GM23338 (cell line): ENCODE data around the gene SLC35D1. TPM values are rescaled to one million over a fixed set of nuclear protein-coding genes. Genes with fewer than 3 reads are reported as not detected.
"Not testable (repeated sequence)": the region's sequence is repeated elsewhere in the genome, so short reads cannot be mapped to it uniquely, and the experiment has no call there.

Source experiments
- ATAC-seq: fragments of 200-7000 bp; cut with Tn5 transposase; 3 replicates; pipeline ENCODE4 v1.9.1; 2020
- DNase-seq: peaks from one replicate; pipeline ENCODE4 v3.0.0-alpha.2; 2015; ENCODE audit warnings: low spot score
- H2AFZ ChIP-seq: fragments of 200-600 bp; sonication (generic); 2 replicates; pipeline ENCODE4 v1.8.0; 2016; ENCODE audit warnings: antibody characterized with exemption, mild to moderate bottlenecking, moderate library complexity
- H3F3A ChIP-seq: fragments of 200-600 bp; sonication (generic); replicated peaks from 2 replicates; pipeline ENCODE4 v1.8.0; 2017; ENCODE audit warnings: antibody characterized with exemption, mixed run types, low read depth
- H3K27ac ChIP-seq: fragments of 200-600 bp; sonication (generic); 2 replicates; pipeline ENCODE4 v1.6.1; 2016; ENCODE audit warnings: low read depth
- H3K27me3 ChIP-seq: fragments of 200-600 bp; sonication (generic); 2 replicates; pipeline ENCODE4 v1.8.0; 2016; ENCODE audit warnings: mild to moderate bottlenecking, mixed run types, moderate library complexity; ENCODE audit not compliant: insufficient read depth
- H3K36me3 ChIP-seq: fragments of 200-600 bp; sonication (generic); 2 replicates; pipeline ENCODE4 v1.8.0; 2016; ENCODE audit warnings: mild to moderate bottlenecking; ENCODE audit not compliant: insufficient read depth
- H3K4me1 ChIP-seq: fragments of 200-600 bp; sonication (generic); 2 replicates; pipeline ENCODE4 v1.8.0; 2016; ENCODE audit warnings: mild to moderate bottlenecking, moderate library complexity; ENCODE audit not compliant: insufficient read depth
- H3K4me2 ChIP-seq: fragments of 200-600 bp; sonication (generic); 2 replicates; pipeline ENCODE4 v1.7.1; 2017; ENCODE audit warnings: mixed run types
- H3K4me3 ChIP-seq: fragments of 200-600 bp; sonication (generic); 2 replicates; pipeline ENCODE4 v1.6.1; 2016; ENCODE audit warnings: mixed run types
- H3K79me2 ChIP-seq: fragments of 200-600 bp; sonication (generic); replicated peaks from 2 replicates; pipeline ENCODE4 v1.8.0; 2017; ENCODE audit warnings: mild to moderate bottlenecking; ENCODE audit not compliant: insufficient read depth
- H3K9me2 ChIP-seq: fragments of 200-600 bp; sonication (generic); 2 replicates; pipeline ENCODE4 v1.8.0; 2017; ENCODE audit not compliant: insufficient read depth
- H4K20me1 ChIP-seq: fragments of 200-600 bp; sonication (generic); replicated peaks from 2 replicates; pipeline ENCODE4 v1.8.0; 2017; ENCODE audit warnings: mild to moderate bottlenecking; ENCODE audit not compliant: insufficient read depth
- H3K27ac Mint-ChIP-seq: 2 replicates; pipeline ENCODE4 v1.8.0; 2020; ENCODE audit warnings: inconsistent platforms, mild to moderate bottlenecking, moderate library complexity, mixed read lengths
- H3K27me3 Mint-ChIP-seq: 3 replicates; pipeline ENCODE4 v1.8.0; 2022; ENCODE audit warnings: low read depth, mild to moderate bottlenecking, moderate library complexity, mixed read lengths, inconsistent platforms; ENCODE audit not compliant: insufficient read depth, poor library complexity
- H3K36me3 Mint-ChIP-seq: 3 replicates; pipeline ENCODE4 v1.8.0; 2021; ENCODE audit warnings: low read depth, mild to moderate bottlenecking, inconsistent platforms, moderate library complexity, mixed read lengths
- H3K4me1 Mint-ChIP-seq: 3 replicates; pipeline ENCODE4 v1.8.0; 2020; ENCODE audit warnings: mild to moderate bottlenecking, inconsistent platforms, mixed read lengths
- H3K4me3 Mint-ChIP-seq: 3 replicates; pipeline ENCODE4 v1.8.0; 2021; ENCODE audit warnings: moderate library complexity, mild to moderate bottlenecking, inconsistent platforms, mixed read lengths
- H3K9me3 Mint-ChIP-seq: 3 replicates; pipeline ENCODE4 v1.8.0; 2020; ENCODE audit warnings: moderate library complexity, mild to moderate bottlenecking, inconsistent platforms, mixed read lengths
- ETS1 ChIP-seq: IDR thresholded peaks from 2 replicates; pipeline ENCODE4 v1.6.1; 2016; ENCODE audit warnings: antibody characterized with exemption
- EZH2 ChIP-seq: fragments of 200-600 bp; sonication (generic); IDR thresholded peaks from one replicate; pipeline ENCODE4 v1.8.0; 2017; ENCODE audit warnings: antibody characterized with exemption, mild to moderate bottlenecking, low read depth; ENCODE audit not compliant: unreplicated experiment
- EZH2phosphoT487 ChIP-seq: fragments of 200-600 bp; sonication (generic); IDR thresholded peaks from one replicate; pipeline ENCODE4 v1.8.1; 2018; ENCODE audit warnings: antibody characterized with exemption; ENCODE audit not compliant: unreplicated experiment
- NANOG ChIP-seq: IDR thresholded peaks from 2 replicates; pipeline ENCODE4 v1.6.1; 2016; ENCODE audit warnings: antibody characterized with exemption, borderline replicate concordance
- POLR2AphosphoS5 ChIP-seq: IDR thresholded peaks from 2 replicates; pipeline ENCODE4 v1.6.1; 2016; ENCODE audit warnings: antibody characterized with exemption, low read depth
- STAT1 ChIP-seq: IDR thresholded peaks from one replicate; pipeline ENCODE4 v1.6.1; 2016; ENCODE audit warnings: antibody characterized with exemption; ENCODE audit not compliant: unreplicated experiment
- ZNF114 ChIP-seq: fragments of 250-450 bp; sonication (Bioruptor Pico); IDR thresholded peaks from 2 replicates; pipeline ENCODE4 v1.5.0; 2020; ENCODE audit warnings: mild to moderate bottlenecking, moderate library complexity
- ZNF331 ChIP-seq: fragments of 250-450 bp; sonication (Bioruptor Pico); IDR thresholded peaks from 2 replicates; pipeline ENCODE4 v1.5.0; 2020; ENCODE audit warnings: low read depth, mild to moderate bottlenecking, moderate library complexity
- polyA plus RNA-seq: library from polyadenylated mRNA; unstranded; fragments of >200 nt; fragmentation: Nextera tagmentation; extraction: Ambion mirVana; gene quantifications from 2 replicates; pipeline ENCODE4 v1.2.1, GENCODE V29; 2016
- total RNA-seq: library from RNA; depleted of rRNA; stranded (reverse); fragments of >200 nt; shearing (Covaris generic); gene quantifications from 2 replicates; pipeline ENCODE4 v1.2.3, GENCODE V29; 2014
- TF ChIP-seq, protein P1 (sequence below): fragments of 250-450 bp; sonication (Bioruptor Pico); IDR thresholded peaks from 2 replicates; pipeline ENCODE4 v1.5.0; 2020; ENCODE audit warnings: mild to moderate bottlenecking, moderate library complexity

Gene SLC35D1
- total and polyA plus RNA-seq, 2 experiments from 2014 or later = 0.68 to 2.8 TPM

DNA sequence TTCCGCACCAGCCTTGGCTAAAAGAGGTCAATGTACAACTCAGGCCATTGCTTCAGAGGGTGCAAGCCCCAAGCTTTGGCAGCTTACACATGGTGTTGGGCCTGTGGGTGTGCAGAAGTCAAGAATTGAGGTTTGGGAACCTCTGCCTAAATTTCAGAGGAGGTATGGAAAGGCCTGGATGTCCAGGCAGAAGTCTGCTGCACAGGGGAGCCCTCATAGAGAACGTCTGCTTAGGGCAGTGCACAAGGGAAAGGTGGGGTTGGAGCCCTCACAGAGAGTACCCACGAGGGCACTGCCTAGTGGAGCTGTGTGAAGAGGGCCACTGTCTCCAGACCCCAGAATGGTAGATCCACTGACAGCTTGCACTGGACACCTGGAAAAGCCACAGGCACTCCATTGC is 13.7 kb upstream of the SLC35D1 start:
- not testable (repeated sequence) for H2AFZ ChIP-seq, H3K27ac ChIP-seq, H3K36me3 ChIP-seq, H3K27me3 Mint-ChIP-seq, H4K20me1 ChIP-seq, H3K4me3 Mint-ChIP-seq, H3K4me3 ChIP-seq, H3K4me1 ChIP-seq, H3K4me2 ChIP-seq, H3K4me1 Mint-ChIP-seq, H3F3A ChIP-seq, H3K27ac Mint-ChIP-seq, H3K9me2 ChIP-seq, ATAC-seq, H3K27me3 ChIP-seq, H3K79me2 ChIP-seq
- H3K36me3 Mint-ChIP-seq = peaks cover 22% of the 10 kb centered on the region
- peaks cover 34% of the 10 kb centered on the region for H3K9me3 Mint-ChIP-seq
- peak; percentile 5 for DNase-seq

GRCh38 chr1:67062412-67062811 is 8.5 kb upstream of the SLC35D1 start:
- Histone ChIP-seq H3K4me3 (no peak overlapping the region), H3F3A (no peaks in the 10 kb centered on the region), H3K36me3 (no peaks in the 10 kb centered on the region), H3K27ac (no peak overlapping the region), H3K79me2 (no peaks in the 10 kb centered on the region), H4K20me1 (no peaks in the 10 kb centered on the region), H3K9me2 (no peaks in the 10 kb centered on the region), H3K4me1 (0 out of 2 replicates have a peak, but pooled peaks cover 3% of the 10 kb centered on the region), H2AFZ (no peak overlapping the region), H3K4me2 (no peak overlapping the region), H3K27me3 (no peaks in the 10 kb centered on the region)
- Mint-ChIP-seq H3K36me3 (peaks cover 7% of the 10 kb centered on the region), H3K4me1 (peaks cover 10% of the 10 kb centered on the region), H3K4me3 (no peak overlapping the region), H3K9me3 (peaks cover 10% of the 10 kb centered on the region), H3K27ac (no peak overlapping the region), H3K27me3 (no peaks in the 10 kb centered on the region)
- ATAC-seq (no peak), DNase-seq (no peak)
- TF ChIP-seq ZNF331 (CRISPR knock-in tag) (no peak), POLR2AphosphoS5 (no peak), ETS1 (no peak), NANOG (no peak), STAT1 (no peak), ZNF114 (CRISPR knock-in tag) (no peak), EZH2phosphoT487 (no peak), EZH2 (no peak)

- Mint-ChIP-seq H3K36me3 (no peaks in the 10 kb centered on the region), H3K4me1 (peaks cover 10% of the 10 kb centered on the region), H3K27me3 (no peaks in the 10 kb centered on the region), H3K4me3 (no peak overlapping the region), H3K9me3 (no peaks in the 10 kb centered on the region), H3K27ac (no peak overlapping the region)
- H2AFZ ChIP-seq = no peak overlapping the region
- H3K9me2 ChIP-seq = no peaks in the 10 kb centered on the region
- no peak for ATAC-seq
- no peaks in the 10 kb centered on the region for H3F3A ChIP-seq
- no peak overlapping the region for H3K27ac ChIP-seq
- no peak overlapping the region for H3K4me2 ChIP-seq
- H3K79me2 ChIP-seq = no peaks in the 10 kb centered on the region
- no peak for DNase-seq
- H3K27me3 ChIP-seq = no peaks in the 10 kb centered on the region
- no peak overlapping the region for H3K4me3 ChIP-seq
- H3K36me3 ChIP-seq = no peaks in the 10 kb centered on the region
- H4K20me1 ChIP-seq = no peaks in the 10 kb centered on the region
- H3K4me1 ChIP-seq = 0 out of 2 replicates have a peak, but pooled peaks cover 3% of the 10 kb centered on the region
- TF ChIP-seq POLR2AphosphoS5 (no peak), ZNF114 (CRISPR knock-in tag) (no peak), EZH2 (no peak), NANOG (no peak)
- TF ChIP-seq, protein P1, sequence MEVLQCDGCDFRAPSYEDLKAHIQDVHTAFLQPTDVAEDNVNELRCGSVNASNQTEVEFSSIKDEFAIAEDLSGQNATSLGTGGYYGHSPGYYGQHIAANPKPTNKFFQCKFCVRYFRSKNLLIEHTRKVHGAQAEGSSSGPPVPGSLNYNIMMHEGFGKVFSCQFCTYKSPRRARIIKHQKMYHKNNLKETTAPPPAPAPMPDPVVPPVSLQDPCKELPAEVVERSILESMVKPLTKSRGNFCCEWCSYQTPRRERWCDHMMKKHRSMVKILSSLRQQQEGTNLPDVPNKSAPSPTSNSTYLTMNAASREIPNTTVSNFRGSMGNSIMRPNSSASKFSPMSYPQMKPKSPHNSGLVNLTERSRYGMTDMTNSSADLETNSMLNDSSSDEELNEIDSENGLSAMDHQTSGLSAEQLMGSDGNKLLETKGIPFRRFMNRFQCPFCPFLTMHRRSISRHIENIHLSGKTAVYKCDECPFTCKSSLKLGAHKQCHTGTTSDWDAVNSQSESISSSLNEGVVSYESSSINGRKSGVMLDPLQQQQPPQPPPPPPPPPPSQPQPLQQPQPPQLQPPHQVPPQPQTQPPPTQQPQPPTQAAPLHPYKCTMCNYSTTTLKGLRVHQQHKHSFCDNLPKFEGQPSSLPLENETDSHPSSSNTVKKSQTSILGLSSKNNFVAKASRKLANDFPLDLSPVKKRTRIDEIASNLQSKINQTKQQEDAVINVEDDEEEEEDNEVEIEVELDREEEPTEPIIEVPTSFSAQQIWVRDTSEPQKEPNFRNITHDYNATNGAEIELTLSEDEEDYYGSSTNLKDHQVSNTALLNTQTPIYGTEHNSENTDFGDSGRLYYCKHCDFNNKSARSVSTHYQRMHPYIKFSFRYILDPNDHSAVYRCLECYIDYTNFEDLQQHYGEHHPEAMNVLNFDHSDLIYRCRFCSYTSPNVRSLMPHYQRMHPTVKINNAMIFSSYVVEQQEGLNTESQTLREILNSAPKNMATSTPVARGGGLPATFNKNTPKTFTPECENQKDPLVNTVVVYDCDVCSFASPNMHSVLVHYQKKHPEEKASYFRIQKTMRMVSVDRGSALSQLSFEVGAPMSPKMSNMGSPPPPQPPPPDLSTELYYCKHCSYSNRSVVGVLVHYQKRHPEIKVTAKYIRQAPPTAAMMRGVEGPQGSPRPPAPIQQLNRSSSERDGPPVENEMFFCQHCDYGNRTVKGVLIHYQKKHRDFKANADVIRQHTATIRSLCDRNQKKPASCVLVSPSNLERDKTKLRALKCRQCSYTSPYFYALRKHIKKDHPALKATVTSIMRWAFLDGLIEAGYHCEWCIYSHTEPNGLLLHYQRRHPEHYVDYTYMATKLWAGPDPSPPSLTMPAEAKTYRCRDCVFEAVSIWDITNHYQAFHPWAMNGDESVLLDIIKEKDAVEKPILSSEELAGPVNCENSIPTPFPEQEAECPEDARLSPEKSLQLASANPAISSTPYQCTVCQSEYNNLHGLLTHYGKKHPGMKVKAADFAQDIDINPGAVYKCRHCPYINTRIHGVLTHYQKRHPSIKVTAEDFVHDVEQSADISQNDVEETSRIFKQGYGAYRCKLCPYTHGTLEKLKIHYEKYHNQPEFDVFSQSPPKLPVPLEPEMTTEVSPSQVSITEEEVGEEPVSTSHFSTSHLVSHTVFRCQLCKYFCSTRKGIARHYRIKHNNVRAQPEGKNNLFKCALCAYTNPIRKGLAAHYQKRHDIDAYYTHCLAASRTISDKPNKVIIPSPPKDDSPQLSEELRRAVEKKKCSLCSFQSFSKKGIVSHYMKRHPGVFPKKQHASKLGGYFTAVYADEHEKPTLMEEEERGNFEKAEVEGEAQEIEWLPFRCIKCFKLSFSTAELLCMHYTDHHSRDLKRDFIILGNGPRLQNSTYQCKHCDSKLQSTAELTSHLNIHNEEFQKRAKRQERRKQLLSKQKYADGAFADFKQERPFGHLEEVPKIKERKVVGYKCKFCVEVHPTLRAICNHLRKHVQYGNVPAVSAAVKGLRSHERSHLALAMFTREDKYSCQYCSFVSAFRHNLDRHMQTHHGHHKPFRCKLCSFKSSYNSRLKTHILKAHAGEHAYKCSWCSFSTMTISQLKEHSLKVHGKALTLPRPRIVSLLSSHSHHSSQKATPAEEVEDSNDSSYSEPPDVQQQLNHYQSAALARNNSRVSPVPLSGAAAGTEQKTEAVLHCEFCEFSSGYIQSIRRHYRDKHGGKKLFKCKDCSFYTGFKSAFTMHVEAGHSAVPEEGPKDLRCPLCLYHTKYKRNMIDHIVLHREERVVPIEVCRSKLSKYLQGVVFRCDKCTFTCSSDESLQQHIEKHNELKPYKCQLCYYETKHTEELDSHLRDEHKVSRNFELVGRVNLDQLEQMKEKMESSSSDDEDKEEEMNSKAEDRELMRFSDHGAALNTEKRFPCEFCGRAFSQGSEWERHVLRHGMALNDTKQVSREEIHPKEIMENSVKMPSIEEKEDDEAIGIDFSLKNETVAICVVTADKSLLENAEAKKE (CRISPR knock-in tag) = no peak
Observed at GRCh38 chr1:67061266-67061665, 7.3 kb upstream of the SLC35D1 start.
